Gastroesophageal sphincter (tissue), 3 donors: ENCODE measurements around the gene GFAP.

ENCODE experiments used
- CTCF ChIP-seq, 4 experiments: fragments of 200-600 bp in 2 of 4; fragments of 450-650 bp in 2 of 4; sonication (generic) in 1 of 4; IDR thresholded peaks; one replicate each; pipeline ENCODE4 v1.5.1; 2017 to 2019; ENCODE audit warnings: antibody characterized with exemption in 4 of 4, mild to moderate bottlenecking in 2 of 4, moderate library complexity in 2 of 4
- POLR2AphosphoS5 ChIP-seq: sonication (generic); formaldehyde crosslinking; IDR thresholded peaks from one replicate; pipeline ENCODE4 v1.6.1; 2017; ENCODE audit warnings: antibody characterized with exemption

DNA sequence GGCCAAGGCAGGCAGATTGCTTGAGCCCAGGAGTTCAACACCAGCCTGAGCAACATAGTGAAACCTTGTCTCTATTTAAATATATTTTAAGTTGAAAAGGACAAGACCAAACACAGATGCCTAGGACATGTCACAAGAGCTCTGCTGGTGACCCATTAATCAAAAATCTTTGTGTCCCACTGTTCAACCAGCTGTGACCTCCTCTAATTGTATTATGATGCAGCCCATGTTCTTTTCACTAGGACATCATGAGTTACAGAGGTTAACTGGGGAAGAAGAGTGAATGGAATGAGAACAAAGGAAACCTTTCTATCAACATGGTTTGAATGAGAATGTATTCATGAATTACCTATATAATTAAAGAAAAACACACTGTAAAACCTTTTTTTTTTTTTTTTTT lies 23.1 kb downstream of the GFAP start:
- TF ChIP-seq CTCF (IDR thresholded peaks at IDR 0.05) (no peak), POLR2AphosphoS5 (no peak)
